ENCODE data around the gene RPTOR.
"Not testable (repeated sequence)": the region's sequence is repeated elsewhere in the genome, so short reads cannot be mapped to it uniquely, and the experiment has no call there.

Gene RPTOR

DNA sequence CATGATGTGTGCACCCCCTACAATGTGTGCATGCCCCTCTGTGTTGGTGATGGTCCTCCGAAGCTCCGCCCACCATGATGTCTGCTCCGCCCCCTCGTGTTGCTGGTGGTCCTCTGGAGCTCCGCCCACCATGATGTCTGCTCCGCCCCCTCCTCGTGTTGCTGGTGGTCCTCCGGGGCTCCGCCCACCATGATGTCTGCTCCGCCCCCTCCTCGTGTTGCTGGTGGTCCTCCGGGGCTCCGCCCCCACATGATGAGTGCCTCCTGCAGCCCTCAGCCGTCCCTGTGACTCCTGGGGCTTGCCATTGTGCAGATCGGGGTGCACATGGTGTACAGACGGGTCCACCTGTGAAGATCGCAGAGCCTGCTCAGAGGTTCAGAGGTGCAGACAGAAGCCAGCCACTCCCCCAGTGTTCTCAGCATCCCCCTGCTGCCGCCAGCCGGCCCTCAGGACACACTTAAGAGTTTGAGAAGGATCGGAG, 317.9 kb downstream of the RPTOR start:
- no peak for DNase-seq (ENCODE audit: low spot score)

DNA sequence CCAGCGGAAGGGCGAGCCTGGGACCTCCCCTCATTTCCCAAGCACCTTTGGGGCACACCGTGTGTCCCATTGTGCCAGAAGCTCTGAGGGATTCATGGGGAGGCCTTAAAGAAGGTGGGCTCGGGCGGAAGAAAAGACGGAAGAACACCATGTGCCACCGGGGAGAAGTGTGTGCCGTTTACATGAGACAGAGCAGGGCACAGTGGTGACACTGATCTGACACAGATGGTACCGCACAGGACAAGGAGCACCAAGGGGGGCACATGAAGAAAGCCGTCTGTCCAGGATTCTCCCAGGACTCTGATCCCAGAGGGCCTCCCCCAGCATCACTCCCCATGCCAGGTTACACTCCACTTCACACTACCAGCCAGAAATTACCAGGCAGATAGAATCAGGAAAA, 318.3 kb downstream of the RPTOR start:
- DNase-seq (ENCODE audit: low spot score) = no peak

DNA sequence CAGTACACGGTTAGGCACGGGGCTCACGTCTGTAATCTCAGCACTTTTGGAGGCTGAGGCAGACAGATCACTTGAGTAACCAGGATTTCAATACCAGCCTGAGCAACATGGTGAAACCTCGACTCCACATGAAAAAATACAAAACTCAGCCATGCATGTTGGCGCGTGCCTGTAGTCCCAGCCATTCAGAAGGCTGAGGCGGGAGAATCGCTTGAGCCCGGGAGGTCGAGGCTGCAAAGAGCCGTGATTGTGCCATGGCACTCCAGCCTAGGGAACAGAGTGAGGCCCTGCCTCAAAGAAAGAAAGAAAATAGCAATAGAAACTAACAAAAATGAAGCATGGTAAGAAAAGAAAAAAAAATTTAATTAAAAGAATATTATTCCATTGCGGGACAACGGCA, 319.0 kb downstream of the RPTOR start:
- no peak for DNase-seq (ENCODE audit: low spot score)

DNA sequence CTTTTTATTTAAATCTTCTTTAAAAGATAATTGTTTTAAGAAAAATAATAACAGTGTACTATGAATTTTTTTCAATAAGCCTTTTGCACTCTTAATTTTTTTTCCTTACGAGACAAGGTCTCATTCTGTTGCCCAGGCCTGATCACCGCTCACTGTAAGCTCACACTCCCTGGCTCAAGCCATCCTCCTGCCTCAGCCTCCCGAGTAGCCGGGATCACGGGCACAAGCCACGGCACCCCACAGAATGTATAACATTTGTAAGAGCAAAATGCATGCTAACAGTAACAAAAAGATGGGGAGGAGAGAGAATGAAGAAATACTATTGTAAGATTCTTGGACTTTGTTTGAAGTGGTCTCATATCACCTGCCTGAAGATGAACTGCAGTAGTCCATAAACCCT, 320.1 kb downstream of the RPTOR start:
- no peak for DNase-seq (ENCODE audit: low spot score)

DNA sequence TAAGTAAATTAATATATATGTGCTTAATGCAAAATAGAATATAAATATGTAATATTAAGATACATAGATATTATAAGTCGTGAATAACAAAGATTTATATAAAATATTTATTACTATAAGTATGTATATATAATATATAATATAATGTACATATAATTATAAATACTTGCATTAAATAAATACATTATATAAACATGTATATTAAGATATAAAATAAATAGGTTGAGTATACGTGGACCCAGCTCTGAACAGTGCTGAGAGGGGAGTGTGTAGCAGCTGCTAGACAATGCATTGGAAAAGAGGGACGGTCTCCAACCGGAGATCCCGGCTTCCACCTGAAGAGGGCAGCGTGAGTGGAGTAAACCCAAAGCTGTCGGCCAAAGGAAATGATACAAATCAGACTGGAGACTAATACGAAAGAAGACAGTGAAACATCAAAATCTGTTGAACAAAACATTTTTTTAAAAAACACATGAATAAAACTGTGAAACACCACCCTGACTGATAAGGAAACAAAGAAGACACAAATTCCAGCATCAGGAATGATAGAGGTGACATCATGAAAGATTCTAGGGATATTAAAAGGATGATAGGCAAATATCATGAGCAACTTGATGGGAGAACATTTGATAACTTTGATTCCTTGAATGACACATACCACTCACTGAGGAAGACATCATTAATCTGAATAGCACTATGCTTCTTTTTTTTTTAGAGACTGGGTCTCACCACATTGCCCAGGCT, 321.6 kb downstream of the RPTOR start:
- peak; percentile 87 for DNase-seq (ENCODE audit: low spot score)

DNA sequence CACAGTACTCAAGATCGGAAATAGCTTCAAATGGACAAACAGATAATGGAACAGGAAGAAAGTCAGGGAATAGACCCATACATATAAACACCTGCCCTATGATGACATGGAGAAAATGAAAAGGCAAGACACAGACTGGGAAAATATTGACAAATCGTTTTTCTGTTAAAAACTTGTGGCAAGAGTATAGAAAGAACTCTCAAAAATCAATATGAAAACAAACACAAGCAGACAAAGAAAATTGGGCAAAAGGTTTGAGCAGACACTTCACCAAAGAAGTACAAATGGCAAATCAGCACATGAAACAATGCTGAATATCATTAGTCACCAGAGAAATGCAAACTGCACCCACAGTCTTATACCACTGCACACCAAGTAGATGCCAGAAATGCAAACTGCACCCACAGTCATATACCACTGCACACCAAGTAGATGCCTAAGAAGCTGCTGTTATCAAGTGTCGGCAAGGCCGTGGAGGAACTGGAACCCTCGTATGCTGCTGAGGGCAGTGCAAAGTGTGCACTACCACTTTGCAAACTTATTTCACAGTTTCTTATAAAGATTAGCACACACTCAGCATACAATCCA, 323.5 kb downstream of the RPTOR start:
- no peak for DNase-seq (ENCODE audit: low spot score)

DNA sequence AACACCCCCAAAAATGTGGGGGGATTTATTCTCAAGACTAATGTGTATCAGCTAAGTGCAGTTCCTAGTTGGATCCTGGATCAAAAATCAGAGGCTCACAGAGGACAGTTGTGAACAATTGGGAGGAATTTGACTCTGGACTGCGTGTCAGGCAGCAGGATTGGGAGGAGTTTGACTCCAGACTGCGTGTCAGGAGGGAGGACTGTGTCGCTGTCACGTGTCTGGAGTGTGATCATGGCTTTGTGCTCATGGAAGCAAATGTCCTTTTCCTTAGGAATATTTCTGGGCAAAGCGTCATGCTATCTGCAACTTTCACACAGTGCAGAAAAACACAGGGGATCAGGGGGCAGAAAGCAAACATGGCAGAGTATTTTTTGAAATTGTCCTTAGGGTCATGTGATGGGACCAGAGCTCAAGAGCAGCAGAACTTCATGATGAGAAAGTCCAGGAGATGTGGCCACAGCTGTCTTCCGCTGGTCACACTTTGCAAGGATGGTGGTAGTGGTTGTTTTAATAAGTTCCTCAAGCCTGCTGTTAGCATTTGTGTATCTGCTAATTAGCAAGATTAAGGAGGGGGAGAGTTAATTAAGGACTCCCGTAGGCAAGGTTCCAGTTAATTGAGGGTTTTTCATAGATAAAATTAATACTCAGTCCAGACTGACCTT, 325.0 kb downstream of the RPTOR start:
- DNase-seq (ENCODE audit: low spot score) = no peak

DNA sequence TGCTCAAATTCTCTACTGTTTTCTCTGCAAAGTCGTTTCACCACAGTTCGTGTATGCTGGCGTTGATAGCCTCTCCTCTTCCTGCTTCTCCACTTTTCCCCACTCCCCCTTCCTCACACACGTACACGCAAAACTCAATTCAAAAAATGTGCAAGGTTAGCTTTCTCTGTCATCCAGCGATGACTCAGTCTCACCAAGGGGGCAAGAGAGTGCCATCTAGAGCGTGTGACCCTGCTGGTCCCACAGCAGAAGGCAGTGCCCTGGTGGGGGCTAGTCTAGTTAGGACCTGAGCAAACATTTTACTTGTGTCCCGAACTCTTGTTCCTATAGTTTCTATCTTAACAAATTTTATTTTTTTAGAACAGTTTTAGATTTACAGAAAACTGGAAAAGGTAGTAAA, 325.8 kb downstream of the RPTOR start:
- no peak for DNase-seq (ENCODE audit: low spot score)

DNA sequence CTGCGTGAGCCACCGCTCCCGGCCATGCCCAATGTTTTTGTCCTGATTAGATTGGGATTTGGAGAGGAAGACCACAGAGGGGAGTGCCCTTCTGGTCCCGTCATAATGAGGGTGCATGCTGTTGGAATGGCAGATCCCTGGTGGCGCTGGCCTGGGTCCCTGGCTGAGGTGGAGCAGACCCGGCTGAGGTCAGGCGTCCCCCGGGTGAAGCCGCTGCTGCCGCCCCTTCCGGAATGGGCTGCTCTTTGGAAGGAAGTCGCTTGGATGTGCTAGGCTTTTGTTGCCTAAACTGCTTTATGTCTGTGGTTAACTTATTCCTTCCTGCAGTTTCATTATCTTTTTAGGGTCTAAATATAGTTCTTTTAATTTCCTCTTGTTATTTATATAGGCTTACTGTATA, 326.7 kb downstream of the RPTOR start:
- no peak for DNase-seq (ENCODE audit: low spot score)

DNA sequence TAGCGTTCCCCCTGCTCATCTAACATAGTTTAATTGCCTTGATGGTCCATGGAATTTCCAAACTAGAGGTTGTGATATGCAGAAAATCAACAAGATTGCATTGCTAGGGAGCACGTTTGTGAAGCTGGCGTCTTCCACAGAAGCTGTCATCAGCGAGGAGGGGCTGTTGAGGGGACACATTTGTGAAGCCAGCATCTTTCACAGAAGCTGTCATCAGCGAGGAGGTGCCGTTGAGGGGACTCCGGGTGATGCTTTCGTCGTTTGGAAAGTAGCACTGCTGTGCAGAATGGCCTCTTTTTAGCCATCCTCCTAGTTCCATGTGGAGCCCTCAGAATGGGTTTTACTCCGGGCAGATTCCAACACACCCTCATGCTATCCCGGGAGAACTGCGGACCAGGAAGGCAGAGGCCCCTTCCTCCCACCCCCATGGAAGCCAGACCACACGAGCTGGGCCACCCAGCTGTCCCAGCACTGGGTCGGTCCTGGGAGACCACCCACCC, 327.4 kb downstream of the RPTOR start:
- no peak for DNase-seq (ENCODE audit: low spot score)

DNA sequence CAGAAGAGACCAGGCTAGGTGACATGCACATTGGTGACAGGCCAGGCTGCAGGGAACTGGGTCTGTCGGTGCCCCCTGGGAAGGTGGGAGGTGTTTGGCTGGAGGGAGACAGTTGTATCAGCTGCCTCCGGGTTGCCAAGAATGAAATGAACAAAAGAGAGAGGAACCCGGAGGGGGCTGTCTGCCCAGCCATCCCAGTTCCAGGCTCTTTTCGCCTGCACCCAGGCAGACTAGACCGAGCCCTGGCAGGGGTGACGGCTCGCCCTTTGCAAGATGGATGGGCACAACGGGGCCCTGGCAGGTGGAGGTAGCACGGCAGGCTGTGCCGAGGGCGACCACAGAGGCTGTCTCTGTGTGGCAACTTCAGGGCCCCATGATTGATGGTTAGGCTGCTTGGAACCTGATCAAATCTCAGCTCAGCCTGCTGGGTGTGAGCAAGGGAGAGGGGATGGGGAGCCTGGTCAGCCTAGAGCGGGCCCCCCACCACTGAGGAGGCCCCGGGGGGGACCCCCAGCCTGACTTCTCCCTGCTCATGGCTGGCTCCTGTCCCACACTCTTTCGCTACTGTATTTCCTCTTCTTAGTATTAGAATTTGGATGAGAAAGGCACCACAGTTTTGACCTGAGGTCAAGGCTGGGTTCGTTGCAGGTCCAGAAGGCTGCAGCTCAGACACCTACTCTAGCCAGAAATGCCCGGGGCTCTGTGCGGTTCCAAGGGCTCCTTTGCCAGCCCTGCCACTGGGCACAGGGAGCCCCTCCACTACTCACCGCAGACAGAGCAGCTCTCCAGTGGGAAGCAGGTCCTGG, 328.1 kb downstream of the RPTOR start:
- no peak for DNase-seq (ENCODE audit: low spot score)

DNA sequence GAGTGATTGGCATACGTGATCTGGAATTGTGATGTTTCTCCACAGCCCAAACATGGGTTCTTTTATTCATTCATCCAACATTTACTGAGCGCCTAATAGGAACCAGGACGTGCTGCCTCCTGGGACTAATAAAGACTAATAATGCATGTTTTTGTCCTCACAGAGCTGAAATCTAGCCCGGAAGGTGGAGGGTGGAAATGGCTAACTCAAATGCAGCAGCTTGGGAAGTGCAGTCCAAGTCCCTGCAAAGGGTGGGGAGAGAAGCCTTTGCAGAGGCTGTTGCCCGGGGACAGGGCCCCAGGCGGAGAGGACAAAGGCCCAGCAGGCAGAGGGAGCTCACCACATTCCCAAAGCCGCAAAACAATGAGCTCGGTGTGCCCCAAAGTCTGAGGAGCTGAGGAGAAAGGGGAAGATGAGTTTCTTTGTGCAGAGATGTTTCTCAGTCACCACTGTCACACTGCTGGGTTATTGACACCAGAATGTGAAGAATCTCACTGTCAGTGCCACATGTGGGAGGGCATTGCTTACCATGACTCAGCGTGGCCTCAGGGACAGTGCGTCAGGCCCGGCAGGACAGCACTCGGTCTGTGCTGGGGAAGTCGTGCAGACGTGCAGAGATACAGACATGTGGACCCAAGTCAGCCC, 328.8 kb downstream of the RPTOR start:
- DNase-seq (ENCODE audit: low spot score) = no peak

DNA sequence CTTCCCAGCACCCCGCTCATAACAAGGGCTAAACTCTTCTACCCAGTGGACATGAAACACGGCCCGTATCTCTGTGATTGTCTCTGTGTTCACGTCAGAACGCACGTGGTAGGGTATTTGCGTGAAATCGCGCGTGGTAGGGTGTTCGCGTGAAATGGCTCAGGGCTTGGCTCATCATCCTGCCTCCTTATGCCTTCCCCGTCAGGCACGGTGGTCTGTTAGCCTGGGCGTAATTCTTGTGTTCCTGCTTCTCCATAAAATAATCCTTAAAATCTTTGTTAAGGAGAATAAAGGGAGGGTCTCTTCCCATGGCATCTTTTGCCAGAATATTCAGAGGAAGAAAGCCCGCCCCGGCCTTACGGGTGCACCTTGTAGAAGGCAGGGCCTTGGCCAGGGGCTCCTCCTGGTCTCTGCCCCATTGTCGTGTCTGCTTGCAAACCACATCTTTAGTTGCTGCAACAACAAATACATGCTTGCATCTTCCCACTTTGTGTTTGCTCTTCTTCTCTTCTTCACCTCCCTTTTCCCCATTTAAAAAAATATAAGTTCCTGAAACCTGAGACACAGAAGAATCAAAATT, 330.3 kb downstream of the RPTOR start:
- DNase-seq (ENCODE audit: low spot score) = no peak

DNA sequence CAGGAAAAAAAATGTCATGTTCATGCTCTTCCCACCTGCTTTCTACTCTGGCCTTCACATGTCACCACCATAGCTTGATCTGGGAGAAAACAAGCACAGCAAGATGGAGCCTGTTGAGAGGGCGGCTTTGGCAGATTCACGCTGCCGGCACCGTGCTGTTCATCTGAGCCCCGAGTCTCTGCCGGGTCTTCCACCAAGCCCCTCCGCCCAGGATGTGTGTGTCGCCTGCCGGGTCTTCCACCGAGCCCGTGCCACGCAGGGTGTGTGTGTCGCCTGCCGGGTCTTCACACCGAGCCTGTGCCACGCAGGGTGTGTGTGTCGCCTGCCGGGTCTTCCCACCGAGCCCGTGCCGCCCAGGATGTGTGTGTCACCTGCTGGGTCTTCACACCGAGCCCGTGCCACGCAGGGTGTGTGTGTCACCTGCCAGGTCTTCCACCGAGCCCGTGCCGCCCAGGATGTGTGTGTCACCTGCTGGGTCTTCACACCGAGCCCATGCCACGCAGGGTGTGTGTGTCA, 330.9 kb downstream of the RPTOR start:
- not testable (repeated sequence) for DNase-seq (ENCODE audit: low spot score)

DNA sequence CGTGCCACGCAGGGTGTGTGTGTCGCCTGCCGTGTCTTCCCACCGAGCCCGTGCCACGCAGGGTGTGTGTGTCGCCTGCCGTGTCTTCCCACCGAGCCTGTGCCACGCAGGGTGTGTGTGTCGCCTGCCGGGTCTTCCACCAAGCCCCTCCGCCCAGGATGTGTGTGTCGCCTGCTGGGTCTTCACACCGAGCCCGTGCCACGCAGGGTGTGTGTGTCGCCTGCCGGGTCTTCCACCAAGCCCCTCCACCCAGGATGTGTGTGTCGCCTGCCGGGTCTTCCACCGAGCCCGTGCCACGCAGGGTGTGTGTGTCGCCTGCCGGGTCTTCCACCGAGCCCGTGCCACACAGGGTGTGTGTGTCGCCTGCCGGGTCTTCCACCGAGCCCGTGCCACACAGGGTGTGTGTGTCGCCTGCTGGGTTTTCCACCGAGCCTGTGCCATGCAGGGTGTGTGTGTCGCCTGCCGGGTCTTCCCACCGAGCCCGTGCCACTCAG, 331.9 kb downstream of the RPTOR start:
- DNase-seq (ENCODE audit: low spot score) = not testable (repeated sequence)

DNA sequence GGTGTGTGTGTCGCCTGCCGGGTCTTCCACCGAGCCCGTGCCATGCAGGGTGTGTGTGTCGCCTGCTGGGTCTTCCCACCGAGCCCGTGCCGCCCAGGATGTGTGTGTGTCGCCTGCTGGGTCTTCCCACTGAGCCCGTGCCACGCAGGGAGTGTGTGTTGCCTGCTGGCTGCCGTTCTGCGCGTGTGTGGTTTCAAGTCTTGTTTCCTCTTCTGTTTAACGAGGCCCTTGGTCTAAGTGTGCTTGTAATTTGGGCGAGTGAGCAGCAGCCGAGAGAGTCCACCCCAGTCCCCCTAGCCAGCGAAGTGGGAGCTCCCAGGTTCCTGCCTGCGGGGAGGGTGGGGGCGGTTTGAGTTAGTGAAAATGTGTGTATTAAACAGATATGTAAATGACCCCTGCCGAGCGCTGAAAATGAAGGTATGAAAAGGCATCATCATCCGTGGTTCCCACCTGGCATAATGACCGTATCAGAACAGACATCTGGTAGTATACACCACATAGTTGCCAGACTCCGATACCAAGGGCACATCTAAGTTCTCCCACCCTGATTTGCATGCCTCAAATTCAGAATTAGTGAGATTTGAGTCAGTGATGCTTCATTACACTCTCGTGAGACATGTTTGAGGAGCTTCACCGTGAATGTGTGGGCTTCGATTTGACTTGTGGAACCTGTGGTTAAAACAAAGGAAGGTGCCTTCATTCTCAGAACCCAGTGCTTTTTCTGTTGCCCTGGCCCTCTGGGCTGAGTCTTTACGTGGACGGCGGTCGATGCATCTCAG, 332.5 kb downstream of the RPTOR start:
- no peak for DNase-seq (ENCODE audit: low spot score)

DNA sequence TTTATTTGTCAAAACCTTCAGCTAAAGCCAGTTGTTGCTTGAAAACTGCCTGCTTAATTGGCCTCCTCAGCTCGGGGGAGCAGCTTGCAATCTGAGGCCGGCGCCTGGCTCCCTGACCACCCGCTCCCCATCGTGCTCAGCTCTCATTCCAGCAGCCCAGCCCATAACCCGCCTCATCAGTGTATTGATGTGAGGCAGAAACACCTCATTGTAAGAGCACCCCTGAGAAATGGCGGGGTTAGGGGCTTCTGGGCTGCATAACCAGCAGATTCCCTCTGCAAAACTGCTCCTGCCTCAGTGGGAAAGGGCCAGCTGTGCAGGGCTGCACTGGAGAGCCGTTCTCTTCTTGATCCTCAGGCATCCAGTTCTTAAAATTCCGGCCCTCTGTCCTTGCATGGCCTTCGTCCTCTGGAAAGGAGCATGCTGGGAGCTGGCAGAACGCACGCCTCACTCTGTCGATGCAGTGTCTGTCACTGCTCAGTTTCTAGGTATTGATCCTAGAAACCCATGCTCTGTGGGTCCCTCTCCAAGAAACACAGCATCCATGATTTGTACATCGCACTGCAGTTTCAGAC, 333.2 kb downstream of the RPTOR start:
- no peak for DNase-seq (ENCODE audit: low spot score)

DNA sequence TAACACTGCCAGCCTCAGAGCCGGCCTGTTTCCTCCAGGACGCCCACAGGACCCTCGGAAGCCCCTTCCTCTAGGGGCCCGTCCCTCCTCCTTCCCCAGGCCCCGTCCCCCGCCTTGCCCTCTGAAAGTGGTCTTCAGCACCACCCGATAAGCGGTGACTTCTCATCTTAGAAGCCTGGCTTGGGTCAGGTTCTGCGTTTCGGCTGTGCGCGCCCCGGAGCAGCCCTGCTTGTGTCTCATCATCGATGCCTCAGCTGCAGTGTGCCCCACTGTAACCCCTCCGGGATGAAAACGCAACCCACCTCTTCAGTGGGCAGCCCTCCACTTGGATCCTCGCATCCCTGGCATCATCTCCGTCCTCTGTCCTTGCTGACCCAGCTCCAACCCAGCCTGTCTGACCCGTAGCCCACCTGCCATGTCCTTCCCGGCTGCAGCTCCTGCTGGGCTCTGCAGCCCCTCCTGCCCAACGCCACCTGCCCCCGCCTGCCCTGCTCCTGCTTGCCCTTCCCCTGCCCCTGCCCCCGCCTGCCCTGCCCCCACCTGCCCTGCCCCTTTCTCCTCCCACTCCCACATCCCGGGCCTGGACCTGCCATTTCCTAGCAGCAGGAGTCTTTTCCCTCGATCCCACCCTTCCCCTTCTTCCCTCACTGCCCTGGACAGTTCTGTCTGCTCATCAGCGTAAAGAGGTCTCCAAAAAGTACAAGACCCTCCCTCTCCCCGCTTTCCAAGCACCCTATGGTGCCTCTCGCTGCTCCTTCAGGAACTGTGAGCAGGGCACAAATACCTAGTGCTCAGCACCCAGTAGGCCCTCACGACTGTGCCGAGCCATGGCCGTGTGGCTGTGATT, 334.5 kb downstream of the RPTOR start:
- no peak for DNase-seq (ENCODE audit: low spot score)

Data from GM03348 (cell line).